Naive thymus-derived CD4-positive, alpha-beta T cell (primary cell): Measurements from ENCODE around the gene SLC35F2. TPM values are rescaled to one million over a fixed set of nuclear protein-coding genes. Genes with fewer than 3 reads are reported as not detected.
A peak's percentile ranks its signal among the peaks of the same experiment; 100 is the strongest.

Experiments
- ATAC-seq: fragments of 150-1000 bp; cut with Tn5 transposase; 2 replicates; pipeline ENCODE4 v1.10.0; 2021; ENCODE audit warnings: mild to moderate bottlenecking, moderate library complexity
- CTCF ChIA-PET: fragments of 350-600 bp; sonication (Branson Sonifier 250); formaldehyde crosslinking; loops from one replicate; lab custom pipeline; 2021; ENCODE audit warnings: antibody characterized with exemption; lab: Charles Lee
- POLR2A ChIA-PET: fragments of 350-600 bp; sonication (Branson Sonifier 250); formaldehyde crosslinking; loops from one replicate; lab custom pipeline; 2021; ENCODE audit warnings: antibody characterized with exemption, inconsistent platforms; lab: Charles Lee
- DNase-seq, 9 donors: peaks; one replicate each; pipeline versions ENCODE4 v3.0.0 to v3.0.0-alpha.2; 2020 to 2022; ENCODE audit warnings: mixed read lengths in 1 of 9
- H3K27ac ChIP-seq: one replicate; pipeline ENCODE4 v1.7.0; 2013; ENCODE audit warnings: mild to moderate bottlenecking, low read depth, low read length, moderate library complexity
- H3K27me3 ChIP-seq, 2 donors: one replicate each; pipeline ENCODE4 v1.7.0; 2013; ENCODE audit warnings: low read length in 2 of 2, mild to moderate bottlenecking in 2 of 2, moderate library complexity in 2 of 2; ENCODE audit not compliant: control insufficient read depth in 2 of 2, insufficient read depth in 2 of 2
- H3K36me3 ChIP-seq, 3 experiments: 1 replicate in 2 of 3; 2 replicates in 1 of 3; pipeline ENCODE4 v1.7.0; 2013; ENCODE audit warnings: low read length in 3 of 3, mild to moderate bottlenecking in 3 of 3, moderate library complexity in 1 of 3; ENCODE audit not compliant: insufficient read depth in 3 of 3, control insufficient read depth in 2 of 3
- H3K4me1 ChIP-seq, 2 donors: one replicate each; pipeline ENCODE4 v1.7.0; 2013; ENCODE audit warnings: low read length in 2 of 2, mild to moderate bottlenecking in 2 of 2, moderate library complexity in 1 of 2; ENCODE audit not compliant: control insufficient read depth in 2 of 2, insufficient read depth in 2 of 2
- H3K4me3 ChIP-seq: 2 replicates; pipeline ENCODE4 v1.7.0; 2013; ENCODE audit warnings: mild to moderate bottlenecking, low read length
- H3K9me3 ChIP-seq, 3 experiments: 1 replicate in 2 of 3; 2 replicates in 1 of 3; pipeline ENCODE4 v1.7.0; 2013; ENCODE audit warnings: low read length in 3 of 3; ENCODE audit not compliant: control insufficient read depth in 2 of 3
- H3K27ac Mint-ChIP-seq, 9 donors: one replicate each; pipeline ENCODE4 v1.8.0; 2020 to 2022; ENCODE audit warnings: mixed read lengths in 9 of 9, mild to moderate bottlenecking in 8 of 9, moderate library complexity in 5 of 9, inconsistent platforms in 2 of 9
- H3K27me3 Mint-ChIP-seq, 5 donors: one replicate each; pipeline ENCODE4 v1.8.0; 2021 to 2022; ENCODE audit warnings: mixed read lengths in 5 of 5, mild to moderate bottlenecking in 1 of 5
- H3K36me3 Mint-ChIP-seq, 5 donors: one replicate each; pipeline ENCODE4 v1.8.0; 2020 to 2022; ENCODE audit warnings: mixed read lengths in 5 of 5, mild to moderate bottlenecking in 3 of 5, inconsistent platforms in 1 of 5
- H3K4me1 Mint-ChIP-seq, 7 donors: one replicate each; pipeline ENCODE4 v1.8.0; 2020 to 2022; ENCODE audit warnings: mixed read lengths in 7 of 7, mild to moderate bottlenecking in 3 of 7, inconsistent platforms in 1 of 7
- H3K4me3 Mint-ChIP-seq, 10 donors: one replicate each; pipeline ENCODE4 v1.8.0; 2020 to 2022; ENCODE audit warnings: mild to moderate bottlenecking in 10 of 10, mixed read lengths in 10 of 10, moderate library complexity in 6 of 10, inconsistent platforms in 2 of 10
- H3K9me3 Mint-ChIP-seq, 11 donors: one replicate each; pipeline ENCODE4 v1.8.0; 2020 to 2022; ENCODE audit warnings: mixed read lengths in 11 of 11, mild to moderate bottlenecking in 4 of 11, inconsistent platforms in 1 of 11, moderate library complexity in 1 of 11
- intact Hi-C, 2 donors: fragments of 100-400 bp; cut with micrococcal nuclease; formaldehyde crosslinking; loops; one replicate each; pipeline ENCODE4 v1.15.1; 2023
- polyA plus RNA-seq, 2 donors: library from polyadenylated mRNA; unstranded; fragments of 300-500 nt; fragmentation: Illumina TruSeq; gene quantifications; one replicate each; pipeline ENCODE4 v1.2.3, GENCODE V29; 2021
- total RNA-seq, 6 experiments: library from RNA in 5 of 6; stranded (reverse) in 5 of 6; gene quantifications; 1 replicate in 5 of 6; 2 replicates in 1 of 6; pipeline ENCODE4 v1.2.3 and lab custom pipeline; 2021 to 2026

The SLC35F2 gene
- total and polyA plus RNA-seq, 7 experiments from 2014 or later: 3.7 to 8.9 (median 4.2) TPM

- Histone ChIP-seq H3K27ac (no peak overlapping the region), H3K9me3 (no peaks in the 10 kb centered on the region), H3K4me1 (no peaks in the 10 kb centered on the region), H3K4me3 (no peak overlapping the region), H3K36me3 (no peaks in the 10 kb centered on the region), H3K27me3 (no peaks in the 10 kb centered on the region)
- POLR2A ChIA-PET: no interaction called here
- ATAC-seq: peak; percentile 78
- H3K27me3 Mint-ChIP-seq: no peaks in the 10 kb centered on the region
- CTCF ChIA-PET: no interaction called here
- peaks cover 0 to 3% (median 0%) of the 10 kb centered on the region in 7 donors for H3K4me1 Mint-ChIP-seq
- H3K36me3 Mint-ChIP-seq: peaks cover 9 to 37% (median 16%) of the 10 kb centered on the region in 5 donors
- intact Hi-C loops: loop anchor here (1.0 to 2.0 kb wide), 3 partner anchors 58 to 99 kb away; partner anchors contain the start of gene SLC35F2 (in 1 of the 2)
- H3K9me3 Mint-ChIP-seq: peaks cover 0 to 5% (median 0%) of the 10 kb centered on the region in 11 donors
- DNase-seq: peak; percentile 13 to 52 (median 31)
- no peak overlapping the region for H3K4me3 Mint-ChIP-seq
- H3K27ac Mint-ChIP-seq: no peak overlapping the region
Measured at GRCh38 chr11:107799218-107799859, 59.2 kb downstream of the SLC35F2 start.

GRCh38 chr11:107792049-107792443 lies 66.5 kb downstream of the SLC35F2 start:
- ChIA-PET POLR2A (no interaction called here), CTCF (no interaction called here)
- peaks cover 0 to 7% (median 0%) of the 10 kb centered on the region in 11 donors for H3K9me3 Mint-ChIP-seq
- Histone ChIP-seq H3K36me3 (no peaks in the 10 kb centered on the region), H3K27me3 (no peaks in the 10 kb centered on the region), H3K27ac (no peak overlapping the region), H3K4me3 (no peak overlapping the region), H3K4me1 (no peaks in the 10 kb centered on the region), H3K9me3 (no peaks in the 10 kb centered on the region)
- ATAC-seq (no peak), DNase-seq (no peak)
- peaks cover 0 to 19% (median 4%) of the 10 kb centered on the region in 7 donors for H3K4me1 Mint-ChIP-seq
- no peak overlapping the region for H3K4me3 Mint-ChIP-seq
- H3K27ac Mint-ChIP-seq: no peak overlapping the region
- peaks cover 16 to 37% (median 17%) of the 10 kb centered on the region in 5 donors for H3K36me3 Mint-ChIP-seq
- no peaks in the 10 kb centered on the region for H3K27me3 Mint-ChIP-seq
- intact Hi-C loops: no loop called here

- no peak overlapping the region for H3K27ac Mint-ChIP-seq
- intact Hi-C loops: no loop called here
- Histone ChIP-seq H3K4me1 (no peaks in the 10 kb centered on the region), H3K27ac (no peak overlapping the region), H3K36me3 (no peaks in the 10 kb centered on the region), H3K9me3 (no peaks in the 10 kb centered on the region), H3K4me3 (no peak overlapping the region), H3K27me3 (no peaks in the 10 kb centered on the region)
- H3K4me3 Mint-ChIP-seq: no peak overlapping the region
- DNase-seq: no peak
- H3K27me3 Mint-ChIP-seq: no peaks in the 10 kb centered on the region
- H3K9me3 Mint-ChIP-seq: peaks cover 0 to 7% (median 0%) of the 10 kb centered on the region in 11 donors
- peaks cover 15 to 33% (median 17%) of the 10 kb centered on the region in 5 donors for H3K36me3 Mint-ChIP-seq
- peaks cover 0 to 19% (median 4%) of the 10 kb centered on the region in 7 donors for H3K4me1 Mint-ChIP-seq
- ChIA-PET POLR2A (no interaction called here), CTCF (no interaction called here)
- ATAC-seq: no peak
Measured at GRCh38 chr11:107791343-107792048, 67.1 kb downstream of the SLC35F2 start.

- H3K27me3 ChIP-seq: no peaks in the 10 kb centered on the region
- no peaks in the 10 kb centered on the region for H3K9me3 ChIP-seq
- DNase-seq: no peak
- Mint-ChIP-seq H3K4me1 (peaks cover 0 to 19% (median 4%) of the 10 kb centered on the region in 7 donors), H3K4me3 (no peak overlapping the region), H3K27ac (no peak overlapping the region), H3K36me3 (peaks cover 7 to 21% (median 13%) of the 10 kb centered on the region in 5 donors), H3K9me3 (peaks cover 0 to 6% (median 0%) of the 10 kb centered on the region in 11 donors), H3K27me3 (no peaks in the 10 kb centered on the region)
- ATAC-seq: no peak
- H3K36me3 ChIP-seq: no peaks in the 10 kb centered on the region
- H3K4me1 ChIP-seq: no peaks in the 10 kb centered on the region
- CTCF ChIA-PET: no interaction called here
- POLR2A ChIA-PET: no interaction called here
- H3K27ac ChIP-seq: no peak overlapping the region
- intact Hi-C loops: no loop called here
- no peak overlapping the region for H3K4me3 ChIP-seq
Measured at GRCh38 chr11:107789767-107790166, 68.8 kb downstream of the SLC35F2 start.

GRCh38 chr11:107787733-107788132 lies 70.9 kb downstream of the SLC35F2 start:
- Mint-ChIP-seq H3K36me3 (peaks cover 0 to 5% (median 0%) of the 10 kb centered on the region in 5 donors), H3K27ac (no peak overlapping the region), H3K4me3 (no peak overlapping the region), H3K4me1 (peaks cover 0 to 19% (median 4%) of the 10 kb centered on the region in 7 donors), H3K27me3 (peaks cover 0 to 5% (median 0%) of the 10 kb centered on the region in 5 donors), H3K9me3 (no peaks in the 10 kb centered on the region)
- DNase-seq (no peak), ATAC-seq (no peak)
- Histone ChIP-seq H3K9me3 (no peaks in the 10 kb centered on the region), H3K27me3 (no peaks in the 10 kb centered on the region), H3K4me1 (no peaks in the 10 kb centered on the region), H3K36me3 (no peaks in the 10 kb centered on the region), H3K4me3 (no peak overlapping the region), H3K27ac (no peak overlapping the region)
- ChIA-PET POLR2A (no interaction called here), CTCF (no interaction called here)
- intact Hi-C loops: no loop called here

- Histone ChIP-seq H3K27me3 (no peaks in the 10 kb centered on the region), H3K4me1 (no peaks in the 10 kb centered on the region), H3K27ac (no peak overlapping the region), H3K9me3 (no peaks in the 10 kb centered on the region), H3K36me3 (no peaks in the 10 kb centered on the region), H3K4me3 (no peak overlapping the region)
- Mint-ChIP-seq H3K9me3 (no peaks in the 10 kb centered on the region), H3K27me3 (peaks cover 0 to 5% (median 0%) of the 10 kb centered on the region in 5 donors), H3K36me3 (no peaks in the 10 kb centered on the region), H3K4me1 (peaks cover 0 to 4% (median 0%) of the 10 kb centered on the region in 7 donors), H3K4me3 (no peak overlapping the region), H3K27ac (no peak overlapping the region)
- DNase-seq (no peak), ATAC-seq (no peak)
- ChIA-PET CTCF (no interaction called here), POLR2A (no interaction called here)
- intact Hi-C loops: no loop called here
Measured at GRCh38 chr11:107785401-107785800, 73.2 kb downstream of the SLC35F2 start.
